HG02885 (cell line): ENCODE data around the gene FSD2.
"Not testable (repeated sequence)": the region's sequence is repeated elsewhere in the genome, so short reads cannot be mapped to it uniquely, and the experiment has no call there.

Experiments
- ATAC-seq: cut with Tn5 transposase; IDR thresholded peaks from one replicate; pipeline ENCODE4 v1.9.1; 2021; ENCODE audit warnings: mild to moderate bottlenecking; ENCODE audit not compliant: unreplicated experiment, poor library complexity

The FSD2 gene

DNA sequence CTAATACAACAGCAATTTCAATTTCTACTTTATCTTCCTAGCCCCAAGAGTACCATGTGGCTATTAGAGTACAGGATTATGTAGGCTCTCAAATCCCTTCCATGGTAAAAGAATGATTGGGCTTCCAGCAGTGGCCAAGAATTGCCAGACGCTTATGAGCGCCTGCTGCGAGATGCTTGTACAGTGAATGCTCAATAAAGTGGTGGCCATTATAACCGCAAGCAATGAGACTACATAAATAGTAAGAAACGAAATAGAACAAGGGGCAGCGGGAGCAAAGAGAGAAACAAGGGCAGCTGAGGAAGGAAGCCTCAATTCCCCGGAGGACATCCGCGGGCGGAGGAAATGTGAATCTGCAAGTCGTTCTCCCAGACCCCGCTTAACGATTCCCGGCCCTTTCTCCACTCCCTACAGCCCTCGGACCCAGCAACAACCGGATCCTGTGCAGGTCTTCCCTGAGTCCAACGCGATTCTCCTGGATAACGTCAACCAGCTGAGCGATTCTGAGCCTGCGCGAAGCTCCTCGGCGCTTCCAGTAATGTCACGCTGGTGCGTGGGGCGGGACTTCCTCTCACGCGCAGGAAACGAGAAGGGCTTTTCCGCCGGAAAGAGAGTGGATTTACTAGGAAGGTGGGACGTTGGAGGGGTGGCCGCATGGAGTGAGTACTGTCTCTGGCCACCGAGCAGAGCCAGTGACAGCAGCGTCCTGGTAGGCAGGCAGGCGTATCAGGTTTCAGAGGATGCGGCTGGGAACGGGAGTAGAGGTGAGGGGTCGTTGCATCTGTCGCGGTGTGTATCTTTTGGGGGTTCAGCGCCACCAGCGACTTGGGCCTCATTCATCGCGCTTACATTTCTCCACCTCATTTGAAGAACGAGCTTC lies 55.7 kb downstream of the FSD2 start:
- ATAC-seq = peak; percentile 96

DNA sequence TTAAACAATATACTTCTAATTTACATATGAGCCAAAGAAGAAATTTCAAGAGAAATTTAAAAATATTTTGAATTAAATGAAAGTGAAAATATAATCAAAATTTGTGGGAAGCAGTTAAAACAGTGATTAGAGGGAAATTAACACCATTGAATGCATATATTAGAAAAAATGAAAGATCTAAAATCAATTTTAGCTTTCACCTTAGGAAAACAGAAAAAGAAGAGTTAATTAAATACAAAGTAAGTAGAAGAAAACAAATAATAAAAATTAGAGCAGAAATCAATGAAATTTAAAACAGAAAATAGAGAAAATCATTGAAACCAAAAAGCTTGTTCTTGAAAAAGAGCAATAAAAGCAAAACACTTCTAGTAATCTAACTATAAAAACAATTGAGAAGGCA lies 57.6 kb downstream of the FSD2 start:
- ATAC-seq = no peak

DNA sequence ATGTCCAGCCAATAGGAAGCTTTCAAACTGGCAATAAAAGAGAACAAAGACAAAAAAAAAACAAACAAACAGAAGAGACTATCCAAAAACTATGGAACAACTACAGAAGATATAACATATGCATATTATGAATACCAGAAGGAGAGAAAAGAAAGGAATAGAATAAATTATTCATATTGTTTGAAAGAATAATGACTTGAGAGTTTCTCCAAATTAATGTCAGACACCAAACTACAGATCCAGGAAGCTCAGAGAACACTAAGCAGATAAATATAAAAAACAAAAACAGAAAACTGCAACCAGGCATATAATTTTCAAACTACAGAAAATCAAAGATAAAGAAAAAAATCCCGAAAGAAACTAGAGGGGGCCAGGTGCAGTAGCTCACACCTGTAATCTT lies 62.1 kb downstream of the FSD2 start:
- no peak for ATAC-seq

DNA sequence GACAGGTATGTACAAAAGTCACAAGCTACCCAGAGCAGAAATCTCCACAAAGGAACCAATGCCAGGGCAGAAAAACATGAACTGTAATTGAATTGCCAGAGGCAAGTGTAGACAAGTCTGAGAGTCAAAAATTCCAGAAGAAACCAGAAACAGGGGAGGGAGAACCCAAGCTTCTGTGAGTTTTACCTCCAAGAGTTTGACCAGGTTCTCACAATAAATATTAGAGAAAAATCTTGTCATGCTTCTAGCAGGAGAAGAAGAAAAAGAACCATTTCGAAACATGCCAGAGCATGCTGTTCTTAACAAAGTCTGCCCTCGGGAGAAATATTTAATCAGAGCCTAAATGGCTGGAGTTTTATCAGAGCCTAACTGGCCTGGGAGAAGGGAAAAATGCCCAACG lies 63.7 kb downstream of the FSD2 start:
- ATAC-seq = no peak

DNA sequence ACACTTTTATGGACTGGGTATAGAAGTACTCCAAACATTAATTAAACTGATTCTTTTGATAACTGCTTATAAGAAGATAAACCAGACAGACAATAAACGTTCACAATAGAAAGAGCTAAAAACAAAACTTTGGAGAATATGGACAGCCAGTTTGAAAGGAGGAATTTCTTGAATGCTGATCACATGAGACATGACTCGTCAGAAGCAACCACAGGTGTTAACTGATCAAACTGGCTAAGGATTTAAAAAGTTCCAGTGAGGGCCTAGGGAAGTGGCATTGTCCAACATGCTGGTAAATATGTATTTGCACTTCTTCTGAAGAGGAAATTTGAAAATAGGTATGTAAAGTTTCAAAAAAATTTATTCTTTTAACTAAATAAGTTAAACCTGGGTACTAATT lies 66.8 kb downstream of the FSD2 start:
- ATAC-seq = no peak

DNA sequence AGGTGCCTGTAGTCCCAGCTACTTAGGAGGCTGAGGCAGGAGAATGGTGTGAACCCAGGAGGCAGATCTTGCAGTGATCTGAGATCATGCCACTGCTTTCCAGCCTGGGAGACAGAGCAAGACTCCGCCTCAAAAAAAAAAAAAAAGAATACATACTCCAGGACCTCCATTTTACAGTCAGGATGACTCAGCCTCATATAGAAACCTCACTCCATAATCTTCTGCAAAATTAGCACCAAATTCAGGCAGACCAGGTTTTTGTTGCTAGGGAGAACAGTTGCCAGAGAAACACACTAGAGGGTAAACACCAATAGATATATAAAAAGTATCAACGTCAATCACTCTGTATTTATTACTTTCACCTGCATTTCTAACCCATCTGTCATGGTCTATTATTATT lies 67.9 kb downstream of the FSD2 start:
- ATAC-seq = no peak

DNA sequence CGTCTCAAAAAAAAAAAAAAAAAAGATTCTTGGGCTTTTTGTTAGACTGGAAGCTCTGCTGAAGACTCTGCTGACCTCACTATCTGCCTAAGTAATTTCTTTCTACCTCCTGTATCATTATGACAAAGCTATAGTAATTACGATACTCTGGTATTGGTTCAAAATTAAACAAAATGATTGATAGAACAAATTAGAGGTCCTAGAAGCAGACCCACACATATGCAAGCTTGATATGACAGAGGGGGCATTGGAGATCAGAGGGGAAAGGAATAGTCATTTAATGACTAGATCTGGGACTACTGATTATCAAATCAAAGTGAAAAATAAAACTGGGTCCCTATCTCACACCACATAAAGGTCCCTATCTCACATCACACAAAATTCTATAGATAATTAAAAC lies 74.3 kb downstream of the FSD2 start:
- no peak for ATAC-seq

DNA sequence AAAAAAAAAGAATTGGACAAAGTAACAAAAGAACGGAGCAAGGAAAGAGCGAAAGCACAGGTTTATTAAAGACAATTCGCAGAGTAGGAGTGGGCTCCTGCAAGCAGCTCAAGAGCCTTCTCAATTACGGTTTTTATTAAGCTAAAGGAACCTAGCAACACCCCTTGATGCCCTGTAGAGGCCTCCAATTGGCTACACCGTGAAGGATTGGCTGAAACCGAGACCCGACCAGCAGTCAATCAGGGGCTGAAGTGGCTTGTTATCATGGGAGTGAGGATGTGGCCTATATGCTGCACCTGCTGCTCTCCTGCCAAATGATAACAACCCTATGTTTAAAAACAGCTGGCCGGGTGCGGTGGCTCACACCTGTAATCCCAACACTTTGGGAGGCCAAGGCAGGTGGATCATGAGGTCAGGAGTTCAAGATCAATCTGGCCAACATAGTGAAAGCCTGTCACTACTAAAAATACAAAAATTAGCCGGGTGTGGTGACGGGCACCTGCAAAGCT lies 75.8 kb downstream of the FSD2 start:
- no peak for ATAC-seq

DNA sequence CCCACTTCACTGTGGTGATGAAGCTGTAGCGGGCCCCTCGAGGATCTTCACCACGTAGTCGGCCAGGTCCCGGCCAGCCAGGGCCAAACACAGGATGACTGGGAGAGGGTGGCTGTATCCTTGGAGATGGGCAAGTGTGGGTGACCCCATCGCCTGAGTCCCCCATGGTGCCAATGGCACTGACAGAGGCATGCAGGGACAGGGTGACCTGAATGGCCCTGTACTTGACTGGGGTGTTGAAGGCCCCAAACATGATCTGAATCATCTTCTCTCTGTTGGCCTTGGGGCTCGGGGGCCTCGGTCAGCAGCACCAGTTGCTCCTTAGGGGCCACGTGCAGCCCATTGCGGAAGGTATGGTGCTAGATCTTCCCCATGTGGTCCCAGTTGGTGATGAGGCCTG lies 79.1 kb downstream of the FSD2 start:
- no peak for ATAC-seq

DNA sequence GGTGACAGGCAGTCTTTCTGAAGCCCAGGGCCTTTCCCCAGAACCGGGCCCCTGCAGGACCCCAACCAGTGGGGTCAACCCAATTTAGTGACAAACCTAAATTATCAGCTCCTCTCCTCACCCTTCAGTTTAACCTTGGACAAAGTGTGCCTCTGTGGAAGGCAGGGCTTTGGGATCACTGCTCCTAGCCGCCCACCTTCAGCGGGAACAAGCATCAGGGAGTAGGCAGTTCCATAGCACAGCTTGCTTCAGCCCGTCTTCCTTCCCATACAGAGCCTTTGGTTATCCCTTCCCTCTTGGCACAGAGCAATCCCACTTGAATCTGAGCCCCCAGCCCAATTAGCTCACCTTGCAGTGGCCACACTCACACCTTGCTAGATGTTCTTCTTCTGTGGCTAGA lies 90.9 kb downstream of the FSD2 start:
- ATAC-seq = no peak

DNA sequence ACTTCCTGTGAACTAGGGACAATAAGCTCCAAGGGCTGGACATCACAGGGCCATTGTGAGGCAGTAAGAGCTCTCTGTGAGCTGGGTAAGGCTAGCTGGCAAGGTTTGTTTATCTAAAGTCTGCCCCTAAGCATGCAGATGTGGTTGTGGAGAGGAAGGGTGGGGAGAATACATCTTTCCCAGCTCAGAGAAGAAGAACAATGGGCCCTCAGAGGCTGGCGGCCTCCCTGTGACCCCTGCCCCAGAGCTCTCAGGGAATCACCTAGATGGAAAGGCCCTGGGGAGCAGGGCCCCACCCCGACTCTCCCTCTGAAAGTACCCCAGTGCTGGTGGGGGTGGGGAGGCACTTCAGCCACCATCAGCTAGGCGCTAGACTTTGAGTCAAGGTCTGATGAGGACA lies 91.9 kb downstream of the FSD2 start:
- no peak for ATAC-seq

DNA sequence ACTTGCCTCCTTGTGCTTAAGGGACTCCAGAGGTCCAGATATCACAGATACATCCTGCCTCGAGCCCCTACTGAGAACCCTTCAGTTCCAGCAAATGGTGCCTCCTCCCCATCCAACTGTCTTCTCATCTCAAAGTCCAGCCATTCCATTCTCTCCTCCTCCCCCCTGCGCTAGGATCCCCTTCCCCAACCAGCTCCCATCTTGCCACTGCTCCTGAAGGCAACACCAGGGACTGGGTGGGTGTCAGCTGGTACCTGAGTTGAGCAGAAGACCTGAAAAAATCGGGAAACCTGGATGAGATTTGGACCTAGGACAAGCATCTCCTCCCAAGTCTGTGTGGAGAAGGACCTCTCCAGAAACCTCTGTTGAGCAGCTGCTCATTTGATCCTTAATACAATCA lies 93.8 kb downstream of the FSD2 start:
- no peak for ATAC-seq

DNA sequence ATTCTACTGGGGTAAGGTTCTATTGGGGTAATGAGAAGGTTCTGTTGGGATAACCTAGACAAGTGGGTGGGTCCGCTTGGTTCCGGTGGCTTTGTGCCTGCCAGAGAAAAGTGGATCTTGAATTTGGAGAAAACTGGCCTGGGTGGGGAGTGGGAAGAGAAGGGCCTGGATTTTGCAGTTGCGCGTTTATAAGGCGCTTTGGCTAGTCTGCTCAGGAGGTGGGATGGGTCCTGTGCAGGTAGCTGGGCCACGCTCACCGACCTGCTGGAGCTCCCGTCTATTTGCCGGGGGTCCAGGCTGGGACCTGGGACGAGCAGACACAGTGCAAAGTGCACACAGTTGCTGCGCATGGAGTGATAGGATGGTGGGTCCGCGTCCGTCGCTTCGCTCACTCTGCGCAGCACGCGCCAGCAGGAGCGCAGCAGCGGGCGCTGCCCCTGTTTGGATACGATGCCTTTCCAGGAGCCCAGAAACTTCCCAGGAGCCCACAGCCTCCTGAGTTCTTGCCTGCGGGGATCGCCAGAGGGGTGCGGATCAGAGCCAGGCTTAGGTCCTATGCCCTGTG lies 94.9 kb downstream of the FSD2 start:
- ATAC-seq = no peak

DNA sequence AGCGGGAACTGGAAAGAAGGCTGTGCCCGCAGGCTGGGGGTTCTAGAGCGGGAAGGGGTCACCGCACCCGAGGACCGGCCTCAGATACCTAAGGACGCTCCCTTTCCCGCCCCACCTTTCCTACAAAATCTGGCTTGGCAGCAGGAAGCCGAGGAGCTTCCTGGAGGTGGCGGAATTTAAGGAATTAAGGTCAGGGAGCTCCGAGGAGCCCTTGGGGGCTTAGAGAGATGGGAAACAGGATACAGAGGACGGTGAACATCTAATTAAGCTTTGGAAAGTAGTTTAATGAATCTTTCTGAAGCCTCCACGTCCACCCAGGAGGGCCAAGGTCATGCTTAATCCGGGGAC lies 95.7 kb downstream of the FSD2 start:
- ATAC-seq = no peak

DNA sequence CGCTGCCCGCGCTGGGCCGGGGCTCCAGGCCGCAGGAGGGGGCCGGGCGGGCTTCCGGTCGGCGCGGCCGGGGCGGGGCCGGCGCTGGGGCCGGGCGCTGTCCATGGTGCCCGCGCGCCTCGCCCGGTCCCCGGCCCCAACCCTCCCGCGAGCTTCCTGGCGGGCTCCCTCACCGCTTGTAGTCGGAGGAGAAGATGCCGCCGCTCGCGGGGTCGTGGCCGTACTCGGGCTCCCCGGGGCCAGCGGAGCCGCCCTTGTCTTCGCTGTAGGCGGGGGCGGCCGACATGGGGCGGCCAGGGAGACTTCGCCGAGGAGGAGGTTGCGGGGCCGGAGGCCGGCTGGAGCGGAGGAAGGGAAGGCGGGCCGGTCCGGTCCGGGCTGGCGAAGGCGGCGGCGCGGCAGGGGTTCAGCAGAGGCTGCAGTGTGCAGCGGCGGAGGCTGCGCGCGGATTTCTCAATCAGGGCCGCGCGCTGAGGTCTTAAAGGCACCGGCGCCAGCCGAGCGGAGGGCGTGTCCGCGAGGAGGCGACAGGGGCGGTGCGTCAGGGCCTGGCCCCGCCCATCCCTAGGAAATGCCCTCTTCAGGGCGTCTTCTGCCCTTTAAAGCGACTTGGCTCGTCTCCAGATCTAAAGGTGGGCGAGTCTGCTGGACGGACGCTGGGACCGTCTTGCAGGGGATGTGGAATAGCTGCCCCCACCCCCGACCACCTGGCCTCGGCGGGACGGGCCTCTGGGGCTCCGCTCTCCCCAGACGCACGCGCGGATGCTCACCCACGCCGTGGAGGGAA lies 96.3 kb downstream of the FSD2 start, which contains the start of gene AP3B2:
TSS of gene AP3B2 (minus strand) at position 455 of the 787 bp plus-strand sequence. CDS start at position 286, 169 bp downstream.
- ATAC-seq = peak; percentile 93

DNA sequence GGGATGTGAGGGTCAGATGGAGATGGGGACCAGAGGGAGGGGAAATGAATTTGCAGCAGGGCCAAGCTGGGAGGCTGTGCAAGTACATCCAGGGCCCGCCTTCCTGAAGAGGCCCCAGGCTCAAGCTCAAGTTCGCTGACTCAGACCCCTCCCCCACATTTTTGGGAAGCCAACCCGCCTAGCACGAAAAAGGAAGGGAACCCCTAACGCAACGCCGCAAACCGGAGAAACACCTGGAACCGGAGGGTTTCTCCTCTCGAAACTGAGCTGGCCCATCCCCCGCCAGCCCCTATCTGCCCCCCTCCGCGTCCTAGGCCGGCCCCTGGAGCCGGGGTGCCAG lies 96.8 kb downstream of the FSD2 start:
- no peak for ATAC-seq

DNA sequence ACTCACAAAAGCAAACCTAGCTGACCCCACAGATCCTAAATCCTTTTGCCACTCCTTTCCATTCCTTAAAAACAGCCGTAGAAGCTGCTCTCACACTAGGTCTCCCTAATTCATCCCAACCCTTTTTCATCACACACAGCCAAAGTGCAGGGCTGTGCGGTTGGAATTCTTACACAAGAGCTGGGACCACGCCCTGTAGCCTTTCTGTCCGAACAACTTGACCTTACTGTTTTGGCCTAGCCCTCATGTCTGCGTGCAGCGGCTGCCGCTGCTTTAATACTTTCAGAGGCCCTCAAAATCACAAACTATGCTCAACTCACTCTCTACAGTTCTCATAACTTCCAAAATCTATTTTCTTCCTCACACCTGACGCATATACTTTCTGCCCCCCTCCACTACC lies 100.0 kb downstream of the FSD2 start:
- ATAC-seq = not testable (repeated sequence)
